PFSK-1 (cell line): ENCODE results near the gene KDM3A.

Experiments used
- FOXP2 ChIP-seq: optimal IDR thresholded peaks from 2 replicates; pipeline ENCODE3; 2011; ENCODE audit warnings: borderline replicate concordance, control low read depth, inconsistent platforms; ENCODE audit not compliant: insufficient read depth; ENCODE audit errors: extremely low read length, extremely low read depth
- POLR2AphosphoS5 ChIP-seq: IDR thresholded peaks from 2 replicates; pipeline ENCODE4 v1.6.1; 2012; ENCODE audit warnings: low read depth, mild to moderate bottlenecking, control low read depth, low read length, moderate library complexity
- SIN3A ChIP-seq: IDR thresholded peaks from 2 replicates; pipeline ENCODE4 v1.6.1; 2012; ENCODE audit warnings: mild to moderate bottlenecking, low read length, moderate library complexity, borderline replicate concordance; ENCODE audit not compliant: insufficient read depth
- TAF1 ChIP-seq: IDR thresholded peaks from 2 replicates; pipeline ENCODE4 v1.6.1; 2012; ENCODE audit warnings: low read length, control low read depth, borderline replicate concordance; ENCODE audit not compliant: insufficient read depth
- TF ChIP-seq, protein P1 (sequence below), 2 experiments: IDR thresholded peaks; 2 replicates each; pipeline versions ENCODE4 v1.6.1 to v1.8.0; 2011 to 2012; ENCODE audit warnings: low read depth in 2 of 2, low read length in 2 of 2, control low read depth in 1 of 2, inconsistent platforms in 1 of 2, mild to moderate bottlenecking in 1 of 2, moderate library complexity in 1 of 2; ENCODE audit not compliant: insufficient read depth in 1 of 2

The KDM3A gene

GRCh38 chr2:86397986-86398385, 43.2 kb upstream of the KDM3A start:
- no peak for TF ChIP-seq TAF1

- TF ChIP-seq POLR2AphosphoS5 = no peak
- TF ChIP-seq, protein P1, sequence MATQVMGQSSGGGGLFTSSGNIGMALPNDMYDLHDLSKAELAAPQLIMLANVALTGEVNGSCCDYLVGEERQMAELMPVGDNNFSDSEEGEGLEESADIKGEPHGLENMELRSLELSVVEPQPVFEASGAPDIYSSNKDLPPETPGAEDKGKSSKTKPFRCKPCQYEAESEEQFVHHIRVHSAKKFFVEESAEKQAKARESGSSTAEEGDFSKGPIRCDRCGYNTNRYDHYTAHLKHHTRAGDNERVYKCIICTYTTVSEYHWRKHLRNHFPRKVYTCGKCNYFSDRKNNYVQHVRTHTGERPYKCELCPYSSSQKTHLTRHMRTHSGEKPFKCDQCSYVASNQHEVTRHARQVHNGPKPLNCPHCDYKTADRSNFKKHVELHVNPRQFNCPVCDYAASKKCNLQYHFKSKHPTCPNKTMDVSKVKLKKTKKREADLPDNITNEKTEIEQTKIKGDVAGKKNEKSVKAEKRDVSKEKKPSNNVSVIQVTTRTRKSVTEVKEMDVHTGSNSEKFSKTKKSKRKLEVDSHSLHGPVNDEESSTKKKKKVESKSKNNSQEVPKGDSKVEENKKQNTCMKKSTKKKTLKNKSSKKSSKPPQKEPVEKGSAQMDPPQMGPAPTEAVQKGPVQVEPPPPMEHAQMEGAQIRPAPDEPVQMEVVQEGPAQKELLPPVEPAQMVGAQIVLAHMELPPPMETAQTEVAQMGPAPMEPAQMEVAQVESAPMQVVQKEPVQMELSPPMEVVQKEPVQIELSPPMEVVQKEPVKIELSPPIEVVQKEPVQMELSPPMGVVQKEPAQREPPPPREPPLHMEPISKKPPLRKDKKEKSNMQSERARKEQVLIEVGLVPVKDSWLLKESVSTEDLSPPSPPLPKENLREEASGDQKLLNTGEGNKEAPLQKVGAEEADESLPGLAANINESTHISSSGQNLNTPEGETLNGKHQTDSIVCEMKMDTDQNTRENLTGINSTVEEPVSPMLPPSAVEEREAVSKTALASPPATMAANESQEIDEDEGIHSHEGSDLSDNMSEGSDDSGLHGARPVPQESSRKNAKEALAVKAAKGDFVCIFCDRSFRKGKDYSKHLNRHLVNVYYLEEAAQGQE (IDR thresholded peaks at IDR 0.05; ENCODE audit: insufficient read depth in 1 of 2, low read depth in 2 of 2, low read length in 2 of 2) = no peak
- no peak for TF ChIP-seq TAF1
- TF ChIP-seq SIN3A = no peak
- TF ChIP-seq FOXP2 = no peak
Measured at GRCh38 chr2:86398500-86399474, 42.4 kb upstream of the KDM3A start.

DNA sequence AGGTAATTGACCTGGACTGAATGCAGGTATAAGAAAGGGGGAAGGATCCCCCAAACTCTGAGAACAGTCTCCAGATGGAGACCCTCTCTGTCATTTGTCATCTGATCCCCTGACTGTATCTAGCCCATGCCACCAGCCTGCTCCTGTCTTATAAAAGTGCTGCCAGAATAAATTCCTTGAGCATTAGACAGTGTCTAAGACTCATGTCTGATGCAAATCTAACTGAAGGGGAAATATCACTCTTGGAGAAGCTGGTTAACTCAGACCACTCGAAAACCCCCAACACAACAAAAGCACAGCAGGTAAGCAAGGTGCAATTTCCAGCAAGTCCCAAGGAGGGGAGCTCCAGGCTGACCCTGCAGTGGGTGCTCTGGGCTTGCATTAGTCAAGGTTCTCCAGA, 40.9 kb upstream of the KDM3A start:
- TF ChIP-seq TAF1 = no peak
- TF ChIP-seq POLR2AphosphoS5 = no peak
- no peak for TF ChIP-seq FOXP2
- TF ChIP-seq, protein P1 (IDR thresholded peaks at IDR 0.05; ENCODE audit: insufficient read depth in 1 of 2, low read depth in 2 of 2, low read length in 2 of 2) = no peak
- no peak for TF ChIP-seq SIN3A

DNA sequence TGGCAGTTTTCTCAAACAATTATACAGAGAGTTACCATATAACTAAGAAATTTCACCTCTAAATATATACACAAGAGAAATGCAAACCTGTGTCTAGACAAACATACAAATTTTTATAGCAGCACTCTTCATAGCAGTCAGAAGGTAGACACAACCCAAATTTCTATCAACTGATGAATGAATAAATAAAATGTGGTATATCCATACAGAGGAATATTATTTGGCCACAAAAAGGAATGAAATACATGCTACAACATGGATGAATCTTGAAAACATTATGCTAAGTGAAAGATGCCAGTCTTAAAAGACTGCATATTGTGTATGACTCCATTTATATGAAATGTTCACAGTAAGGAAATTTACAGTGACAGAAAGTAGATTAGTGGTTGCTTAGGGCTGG, 30.6 kb upstream of the KDM3A start:
- TF ChIP-seq SIN3A (no peak), TAF1 (no peak), POLR2AphosphoS5 (no peak), FOXP2 (no peak)
- TF ChIP-seq, protein P1 (IDR thresholded peaks at IDR 0.05; ENCODE audit: insufficient read depth in 1 of 2, low read depth in 2 of 2, low read length in 2 of 2) = no peak

DNA sequence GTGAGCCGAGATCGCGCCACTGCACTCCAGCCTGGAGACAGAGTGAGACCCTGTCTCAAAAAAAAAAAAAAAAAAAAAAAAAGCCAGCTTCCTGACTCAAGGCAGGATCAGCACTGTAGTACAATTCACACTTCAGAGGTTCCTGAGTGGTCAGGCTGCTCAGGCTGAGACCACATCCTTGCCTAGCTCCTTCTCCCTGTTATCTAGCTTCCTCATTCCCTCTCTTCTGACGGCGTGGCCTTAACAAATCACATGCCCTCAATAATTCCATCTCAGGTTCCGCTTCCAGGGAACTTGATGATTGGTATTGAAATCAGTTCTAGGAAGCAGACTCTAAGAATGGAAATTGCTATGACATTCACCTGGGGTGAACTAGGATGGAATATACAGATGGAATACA, 29.8 kb upstream of the KDM3A start:
- TF ChIP-seq POLR2AphosphoS5 = no peak

DNA sequence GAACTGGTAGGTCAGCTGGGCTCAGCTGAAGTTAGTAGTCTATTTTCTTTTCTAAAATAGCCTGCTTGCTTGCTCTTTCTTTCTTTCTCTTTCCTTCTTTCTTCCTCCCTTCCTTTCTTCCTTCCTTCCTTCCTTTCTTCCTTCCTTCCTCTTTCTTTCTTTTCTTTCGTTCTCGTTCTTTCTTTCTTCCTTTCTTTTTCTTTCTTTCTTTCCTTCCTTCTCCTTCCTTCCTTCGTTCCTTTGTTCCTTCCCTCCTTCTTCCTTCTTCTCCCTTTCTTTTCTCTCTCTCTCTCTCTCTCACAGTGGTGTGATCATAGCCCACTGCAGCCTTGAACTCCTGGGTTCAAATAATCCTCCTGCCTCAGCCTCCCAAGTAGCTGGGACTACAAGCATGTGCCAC, 29.2 kb upstream of the KDM3A start:
- TF ChIP-seq TAF1 (no peak), SIN3A (no peak), POLR2AphosphoS5 (no peak), FOXP2 (no peak)
- TF ChIP-seq, protein P1 (IDR thresholded peaks at IDR 0.05; ENCODE audit: insufficient read depth in 1 of 2, low read depth in 2 of 2, low read length in 2 of 2) = no peak
